GM12878 (cell line): Measurements from ENCODE around the gene BCHE. TPM values are rescaled to one million over a fixed set of nuclear protein-coding genes. Genes with fewer than 3 reads are reported as not detected.

Experiments
- ATF7 ChIP-seq: fragments of 450-650 bp; IDR thresholded peaks from 2 replicates; pipeline ENCODE4 v1.6.1; 2016; ENCODE audit warnings: low read depth, mild to moderate bottlenecking
- IKZF1 ChIP-seq: fragments of 450-650 bp; conservative IDR thresholded peaks from 2 replicates; pipeline ENCODE4 v1.6.1; 2017; ENCODE audit warnings: antibody characterized with exemption, mild to moderate bottlenecking
- IKZF2 ChIP-seq, 2 experiments: fragments of 450-650 bp; IDR thresholded peaks; 2 replicates each; pipeline ENCODE4 v1.6.1; 2017; ENCODE audit warnings: mild to moderate bottlenecking in 2 of 2, moderate library complexity in 2 of 2
- MEF2A ChIP-seq: IDR thresholded peaks from 2 replicates; pipeline ENCODE4 v1.6.1; 2011; ENCODE audit warnings: low read depth, mild to moderate bottlenecking, low read length, moderate library complexity; ENCODE audit not compliant: insufficient read depth
- MEF2B ChIP-seq: fragments of 450-650 bp; IDR thresholded peaks from 2 replicates; pipeline ENCODE4 v1.6.1; 2018; ENCODE audit warnings: mild to moderate bottlenecking, moderate library complexity; ENCODE audit not compliant: partially characterized antibody, poor library complexity, severe bottlenecking
- MTA2 ChIP-seq: fragments of 450-650 bp; IDR thresholded peaks from 2 replicates; pipeline ENCODE4 v1.6.1; 2016; ENCODE audit warnings: low read depth, mild to moderate bottlenecking, moderate library complexity
- RAD51 ChIP-seq: fragments of 450-650 bp; IDR thresholded peaks from 2 replicates; pipeline ENCODE4 v1.6.1; 2016; ENCODE audit warnings: moderate library complexity, mild to moderate bottlenecking, inconsistent platforms
- RB1 ChIP-seq: fragments of 450-650 bp; formaldehyde crosslinking; IDR thresholded peaks from 2 replicates; pipeline ENCODE4 v1.6.1; 2017; ENCODE audit warnings: mild to moderate bottlenecking, borderline replicate concordance
- SIX5 ChIP-seq: IDR thresholded peaks from 2 replicates; pipeline ENCODE4 v1.6.1; 2011; ENCODE audit warnings: mild to moderate bottlenecking, low read depth, low read length, moderate library complexity; ENCODE audit not compliant: severe bottlenecking
- SMARCA5 ChIP-seq: fragments of 450-650 bp; IDR thresholded peaks from 2 replicates; pipeline ENCODE4 v1.6.1; 2017; ENCODE audit warnings: mild to moderate bottlenecking
- ZNF217 ChIP-seq: fragments of 450-650 bp; IDR thresholded peaks from 2 replicates; pipeline ENCODE4 v1.6.1; 2017; ENCODE audit warnings: antibody characterized with exemption, mild to moderate bottlenecking
- ZNF24 ChIP-seq: fragments of 450-650 bp; IDR thresholded peaks from 2 replicates; pipeline ENCODE4 v1.6.1; 2017; ENCODE audit warnings: antibody characterized with exemption, mild to moderate bottlenecking
- ZNF384 ChIP-seq: IDR thresholded peaks from 2 replicates; pipeline ENCODE4 v1.6.1; 2012; ENCODE audit warnings: low read depth, mild to moderate bottlenecking, low read length, improper control_type of control experiment, borderline replicate concordance
- polyA plus RNA-seq, 11 experiments: library from polyadenylated mRNA; depleted of rRNA in 4 of 11; unstranded in 6 of 11; stranded (reverse) in 5 of 11; fragments of >200 nt; fragmentation: Nextera tagmentation in 4 of 11; fragmentation: Illumina TruSeq in 1 of 11; extraction: Ambion mirVana in 4 of 11; extraction: Trizol in 1 of 11; gene quantifications; 1 replicate in 1 of 11; 2 replicates in 10 of 11; pipeline versions ENCODE4 v1.2.1 to v1.2.3, GENCODE V29; 2011 to 2016; ENCODE audit warnings: inconsistent platforms in 2 of 11, missing spikeins in 2 of 11, low read depth in 1 of 11
- total RNA-seq, 4 experiments: library from RNA; depleted of rRNA in 3 of 4; stranded (reverse); fragments of >200 nt in 3 of 4; fragmentation: Illumina TruSeq in 1 of 4; extraction: Trizol in 1 of 4; gene quantifications; 2 replicates each; pipeline versions ENCODE4 v1.2.1 to v1.2.3, GENCODE V29; 2013 to 2021
- TF ChIP-seq, protein P1 (sequence below): fragments of 450-650 bp; IDR thresholded peaks from 2 replicates; pipeline ENCODE4 v1.6.1; 2017; ENCODE audit warnings: low read depth, mild to moderate bottlenecking, moderate library complexity
- TF ChIP-seq, protein P2 (sequence below): IDR thresholded peaks from 2 replicates; pipeline ENCODE4 v1.6.1; 2011; ENCODE audit warnings: borderline replicate concordance, low read depth, mild to moderate bottlenecking, moderate library complexity, low read length; ENCODE audit not compliant: insufficient read depth, poor library complexity, severe bottlenecking

BCHE gene
- total and polyA plus RNA-seq, 10 of the 15 experiments (the other 5 are each of a cell fraction or from before 2014, with no cell fraction given): 16.8 to 233 (median 29.3) TPM

DNA sequence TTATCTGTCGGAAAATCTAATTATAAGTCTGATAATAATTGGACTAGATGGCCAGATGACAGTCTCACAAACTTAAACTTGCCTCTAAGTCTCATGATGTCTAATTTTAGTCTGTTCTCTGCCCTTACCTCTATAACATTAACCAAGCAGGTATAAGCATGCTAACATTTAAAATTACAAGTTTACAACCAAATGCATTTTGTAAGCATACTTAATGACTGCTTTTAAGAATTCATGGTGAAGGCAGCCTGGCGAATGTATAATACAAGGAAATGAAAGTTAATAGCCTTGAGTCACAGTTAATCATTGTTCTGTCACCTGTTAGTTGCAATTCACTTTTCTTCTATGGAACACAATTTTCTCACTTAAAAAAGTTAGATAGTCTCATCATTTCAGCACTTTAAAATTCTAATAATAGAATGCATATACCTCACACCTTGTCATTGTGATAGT lies 16.5 kb downstream of the BCHE start (continued):
- peak; percentile 91 for TF ChIP-seq MEF2B
- TF ChIP-seq, protein P1, sequence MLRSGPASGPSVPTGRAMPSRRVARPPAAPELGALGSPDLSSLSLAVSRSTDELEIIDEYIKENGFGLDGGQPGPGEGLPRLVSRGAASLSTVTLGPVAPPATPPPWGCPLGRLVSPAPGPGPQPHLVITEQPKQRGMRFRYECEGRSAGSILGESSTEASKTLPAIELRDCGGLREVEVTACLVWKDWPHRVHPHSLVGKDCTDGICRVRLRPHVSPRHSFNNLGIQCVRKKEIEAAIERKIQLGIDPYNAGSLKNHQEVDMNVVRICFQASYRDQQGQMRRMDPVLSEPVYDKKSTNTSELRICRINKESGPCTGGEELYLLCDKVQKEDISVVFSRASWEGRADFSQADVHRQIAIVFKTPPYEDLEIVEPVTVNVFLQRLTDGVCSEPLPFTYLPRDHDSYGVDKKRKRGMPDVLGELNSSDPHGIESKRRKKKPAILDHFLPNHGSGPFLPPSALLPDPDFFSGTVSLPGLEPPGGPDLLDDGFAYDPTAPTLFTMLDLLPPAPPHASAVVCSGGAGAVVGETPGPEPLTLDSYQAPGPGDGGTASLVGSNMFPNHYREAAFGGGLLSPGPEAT: peak; percentile 69; the same call in 1 of the 2 replicates
- TF ChIP-seq, protein P2, sequence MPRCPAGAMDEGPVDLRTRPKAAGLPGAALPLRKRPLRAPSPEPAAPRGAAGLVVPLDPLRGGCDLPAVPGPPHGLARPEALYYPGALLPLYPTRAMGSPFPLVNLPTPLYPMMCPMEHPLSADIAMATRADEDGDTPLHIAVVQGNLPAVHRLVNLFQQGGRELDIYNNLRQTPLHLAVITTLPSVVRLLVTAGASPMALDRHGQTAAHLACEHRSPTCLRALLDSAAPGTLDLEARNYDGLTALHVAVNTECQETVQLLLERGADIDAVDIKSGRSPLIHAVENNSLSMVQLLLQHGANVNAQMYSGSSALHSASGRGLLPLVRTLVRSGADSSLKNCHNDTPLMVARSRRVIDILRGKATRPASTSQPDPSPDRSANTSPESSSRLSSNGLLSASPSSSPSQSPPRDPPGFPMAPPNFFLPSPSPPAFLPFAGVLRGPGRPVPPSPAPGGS: no peak
- TF ChIP-seq IKZF2 (IDR thresholded peaks at IDR 0.05): peak in 1 of 2 experiments; percentile 63; a peak in 2 of 4 replicates
- TF ChIP-seq ZNF384: peak; percentile 40; the same call in 1 of the 2 replicates
- no peak for TF ChIP-seq SMARCA5
- TF ChIP-seq SIX5: no peak
- TF ChIP-seq ZNF217: peak; percentile 62; the same call in 1 of the 2 replicates
- peak; percentile 85 for TF ChIP-seq RAD51
- TF ChIP-seq RB1: peak; percentile 74; the same call in 1 of the 2 replicates
- peak; percentile 95 for TF ChIP-seq MTA2
- TF ChIP-seq IKZF1: peak; percentile 66
- TF ChIP-seq MEF2A: peak; percentile 37; the same call in 1 of the 2 replicates
- TF ChIP-seq ATF7: peak; percentile 91
- TF ChIP-seq ZNF24: peak; percentile 83
